Measurements from ENCODE around the gene LRRC51. TPM values are rescaled to one million over a fixed set of nuclear protein-coding genes. Genes with fewer than 3 reads are reported as not detected.

The LRRC51 gene
- total RNA-seq, 2 experiments from 2014 or later, result 4.0 to 9.2 TPM

DNA sequence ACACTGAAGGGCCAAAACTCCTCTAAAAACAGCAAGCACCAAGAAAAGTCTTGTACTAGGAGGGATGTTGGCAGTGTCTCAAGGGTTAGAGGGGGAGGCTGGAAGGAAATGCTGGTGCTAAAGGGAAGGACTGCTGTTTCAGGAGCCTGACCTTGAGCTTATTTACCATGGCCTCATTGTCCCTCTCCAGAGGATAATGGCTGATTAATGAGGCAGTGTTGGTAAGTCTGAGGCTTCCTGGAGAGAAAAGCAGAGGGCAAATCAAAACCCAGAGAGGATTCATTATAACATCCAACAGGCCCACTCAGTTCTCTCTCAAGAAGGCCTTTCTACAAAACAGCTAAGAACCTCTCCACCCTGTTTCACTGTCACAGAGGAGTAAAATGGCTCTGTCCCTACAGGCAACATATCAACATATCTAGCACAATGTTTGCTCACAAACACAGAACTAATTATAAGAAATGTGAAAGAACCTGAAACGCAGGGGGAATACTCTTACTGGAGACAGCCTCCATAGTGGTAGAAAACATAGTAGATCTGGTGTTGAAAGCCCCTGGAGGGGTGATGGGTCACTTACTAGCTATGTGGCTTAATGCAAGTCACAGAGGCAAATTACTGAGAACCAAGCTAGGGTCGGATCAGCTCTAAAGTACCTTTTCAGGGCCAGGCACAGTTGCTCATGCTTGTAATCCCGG lies 31.7 kb upstream of the LRRC51 start:
- DNase-seq (no peak), ATAC-seq (no peak)
- Mint-ChIP-seq H3K36me3 (peaks cover 25% of the 10 kb centered on the region), H3K9me3 (ENCODE audit: low read depth) (no peaks in the 10 kb centered on the region), H3K27me3 (no peaks in the 10 kb centered on the region), H3K4me3 (no peak overlapping the region), H3K27ac (no peak overlapping the region), H3K4me1 (peaks cover 2% of the 10 kb centered on the region)
- CTCF ChIA-PET, result interaction anchor here (0.6 to 2.8 kb wide), 6 partner anchors 9 to 28 kb away, joined by 3 to 9 read pairs (median 5); no protein-coding TSS in a partner anchor

DNA sequence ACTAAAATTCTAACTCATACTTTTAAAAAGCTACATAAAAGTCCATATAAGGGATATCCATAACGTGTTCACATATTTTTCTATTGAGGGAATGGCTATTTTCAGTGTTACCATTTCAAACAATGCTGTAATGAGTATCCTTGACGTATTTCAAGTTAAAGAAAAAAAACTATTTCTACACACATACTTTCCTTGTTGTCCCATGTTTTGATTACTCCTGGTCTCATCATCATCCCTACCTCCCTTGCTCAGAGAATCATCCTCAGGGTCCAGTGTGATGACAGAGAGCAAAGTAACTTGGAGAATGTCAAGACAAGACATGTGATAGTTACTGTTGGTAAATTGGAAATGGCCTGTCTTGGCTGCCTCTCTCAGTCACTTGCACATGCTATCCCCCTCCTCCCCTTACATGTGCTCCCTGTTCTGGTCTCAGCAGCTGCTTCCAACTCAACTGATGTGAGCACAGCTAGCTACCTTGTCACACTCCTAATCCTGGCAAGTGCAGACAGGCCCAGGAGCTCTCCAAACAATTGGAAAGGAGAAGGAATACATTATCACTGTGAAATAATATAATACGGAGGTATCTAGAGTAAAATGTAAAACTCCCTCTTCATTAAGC lies 22.1 kb upstream of the LRRC51 start:
- Mint-ChIP-seq H3K9me3 (ENCODE audit: low read depth) (no peaks in the 10 kb centered on the region), H3K27me3 (no peaks in the 10 kb centered on the region), H3K4me1 (peaks cover 8% of the 10 kb centered on the region), H3K4me3 (no peak overlapping the region), H3K27ac (no peak overlapping the region), H3K36me3 (peaks cover 13% of the 10 kb centered on the region)
- no peak for DNase-seq
- CTCF ChIA-PET, result interaction anchor here (1.1 to 2.3 kb wide), 3 partner anchors 29 to 124 kb away, joined by 3 to 11 read pairs (median 3); no protein-coding TSS in a partner anchor
- no peak for ATAC-seq

DNA sequence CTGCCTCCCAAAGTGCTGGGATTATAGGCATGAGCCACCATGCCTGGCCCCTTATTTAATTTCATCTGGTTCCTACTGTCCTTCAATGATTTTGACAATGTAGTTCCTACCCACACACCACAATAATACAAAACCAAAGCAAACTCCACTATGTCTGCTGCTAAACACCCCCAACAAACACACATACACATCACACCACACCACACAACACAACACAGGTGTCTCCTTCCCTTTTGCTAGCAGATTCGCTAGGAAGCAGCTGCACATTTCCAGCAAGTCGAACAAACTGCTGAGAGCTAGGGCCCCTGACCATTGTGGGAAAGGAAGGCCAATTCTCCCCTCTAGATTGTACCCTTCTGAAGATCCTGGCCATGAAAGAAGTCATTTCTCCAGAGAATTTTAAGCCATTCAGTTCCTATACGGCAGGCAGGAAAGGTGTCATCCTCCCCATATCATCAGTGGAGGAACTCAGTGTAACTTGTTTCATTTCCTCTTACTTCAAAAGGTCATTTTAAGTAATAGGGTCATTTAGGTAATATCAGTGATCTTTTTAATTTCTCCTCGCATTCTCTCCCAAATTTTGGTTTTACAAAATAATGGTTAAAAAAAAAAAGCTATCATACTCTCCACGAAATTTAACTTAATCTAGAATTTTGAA lies 18.8 kb upstream of the LRRC51 start:
- H3K27ac Mint-ChIP-seq, result no peak overlapping the region
- CTCF ChIA-PET, result interaction anchor here (1.7 to 2.4 kb wide), 2 partner anchors 11 to 13 kb away, joined by 5 read pairs; no protein-coding TSS in a partner anchor
- no peaks in the 10 kb centered on the region for H3K27me3 Mint-ChIP-seq
- no peak for ATAC-seq
- peaks cover 8% of the 10 kb centered on the region for H3K4me1 Mint-ChIP-seq
- H3K36me3 Mint-ChIP-seq, result peaks cover 20% of the 10 kb centered on the region
- no peak for DNase-seq
- H3K4me3 Mint-ChIP-seq, result no peak overlapping the region
- H3K9me3 Mint-ChIP-seq (ENCODE audit: low read depth), result no peaks in the 10 kb centered on the region

DNA sequence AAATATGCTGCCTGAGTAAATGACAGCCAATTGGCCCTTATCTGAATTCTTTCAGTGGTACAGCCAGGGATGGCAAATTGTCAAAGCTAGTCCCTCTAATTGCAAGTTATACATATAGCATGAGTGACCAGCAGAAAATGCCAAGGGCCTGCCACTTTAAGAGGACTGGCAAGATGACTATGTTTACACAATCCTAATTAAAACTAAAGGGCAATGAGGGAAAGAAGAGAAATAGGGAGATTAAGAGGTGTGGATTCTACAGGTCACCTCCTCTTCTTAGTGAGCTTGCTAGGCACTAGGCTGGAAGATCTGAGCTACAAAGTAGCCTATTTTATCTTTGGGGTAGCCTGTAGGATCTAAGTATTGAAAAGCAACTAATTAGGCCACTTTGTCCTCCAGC lies 13.8 kb upstream of the LRRC51 start:
- Mint-ChIP-seq H3K4me3 (no peak overlapping the region), H3K27ac (no peak overlapping the region), H3K36me3 (peaks cover 28% of the 10 kb centered on the region), H3K27me3 (no peaks in the 10 kb centered on the region), H3K9me3 (ENCODE audit: low read depth) (no peaks in the 10 kb centered on the region), H3K4me1 (peaks cover 38% of the 10 kb centered on the region)
- no peak for ATAC-seq
- CTCF ChIA-PET, result interaction anchor here (0.9 to 1.8 kb wide), 7 partner anchors 10 to 381 kb away, joined by 3 to 6 read pairs (median 3); no protein-coding TSS in a partner anchor
- DNase-seq, result no peak

DNA sequence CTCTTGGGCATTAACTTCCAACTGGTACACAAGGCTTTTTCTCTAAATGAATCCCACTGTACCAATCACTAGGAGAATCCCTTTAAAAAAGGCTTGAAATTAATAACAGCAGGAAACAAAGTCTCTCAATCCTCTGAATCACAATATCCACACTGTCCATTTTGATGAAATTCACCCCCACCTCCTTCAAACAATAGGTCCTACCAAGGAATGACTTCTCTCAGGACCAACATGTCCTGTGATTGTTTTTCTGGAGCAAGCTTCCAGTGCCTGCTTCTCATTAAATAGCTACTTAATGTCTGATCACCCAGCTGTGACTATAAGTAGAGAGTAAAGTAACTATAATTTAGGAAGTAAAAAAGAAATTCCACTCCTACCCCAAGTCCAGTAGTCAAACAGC lies 13.4 kb upstream of the LRRC51 start:
- DNase-seq, result no peak
- H3K4me3 Mint-ChIP-seq, result no peak overlapping the region
- no peak overlapping the region for H3K27ac Mint-ChIP-seq
- CTCF ChIA-PET, result interaction anchor here (0.9 to 1.8 kb wide), 6 partner anchors 10 to 380 kb away, joined by 3 to 6 read pairs (median 3); no protein-coding TSS in a partner anchor
- ATAC-seq, result no peak
- H3K36me3 Mint-ChIP-seq, result peaks cover 26% of the 10 kb centered on the region
- H3K9me3 Mint-ChIP-seq (ENCODE audit: low read depth), result no peaks in the 10 kb centered on the region
- peaks cover 42% of the 10 kb centered on the region for H3K4me1 Mint-ChIP-seq
- H3K27me3 Mint-ChIP-seq, result no peaks in the 10 kb centered on the region

DNA sequence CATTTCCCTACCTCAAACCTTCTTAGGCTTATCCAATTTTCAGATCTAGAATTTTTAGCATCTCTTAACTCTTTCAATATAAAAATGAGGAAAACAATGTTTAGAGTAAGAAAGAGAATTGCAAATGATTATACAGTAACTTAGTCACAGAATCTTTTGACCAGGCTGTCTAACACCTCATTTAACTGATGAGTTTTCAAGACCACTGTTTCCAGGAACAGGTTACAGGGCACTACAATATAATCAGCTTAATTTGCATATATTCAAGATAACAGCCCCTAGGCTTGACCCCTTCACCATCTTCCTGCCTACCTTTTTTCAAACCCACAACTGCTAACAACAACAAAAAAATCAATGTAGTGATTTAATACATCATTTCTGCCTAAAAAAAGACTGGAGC lies 13.0 kb upstream of the LRRC51 start:
- Mint-ChIP-seq H3K4me3 (no peak overlapping the region), H3K9me3 (ENCODE audit: low read depth) (no peaks in the 10 kb centered on the region), H3K27ac (no peak overlapping the region), H3K36me3 (peaks cover 30% of the 10 kb centered on the region), H3K4me1 (peaks cover 46% of the 10 kb centered on the region), H3K27me3 (no peaks in the 10 kb centered on the region)
- DNase-seq (no peak), ATAC-seq (no peak)
- CTCF ChIA-PET, result interaction anchor here (0.9 to 1.8 kb wide), 4 partner anchors 11 to 77 kb away, joined by 3 to 6 read pairs (median 4); no protein-coding TSS in a partner anchor

DNA sequence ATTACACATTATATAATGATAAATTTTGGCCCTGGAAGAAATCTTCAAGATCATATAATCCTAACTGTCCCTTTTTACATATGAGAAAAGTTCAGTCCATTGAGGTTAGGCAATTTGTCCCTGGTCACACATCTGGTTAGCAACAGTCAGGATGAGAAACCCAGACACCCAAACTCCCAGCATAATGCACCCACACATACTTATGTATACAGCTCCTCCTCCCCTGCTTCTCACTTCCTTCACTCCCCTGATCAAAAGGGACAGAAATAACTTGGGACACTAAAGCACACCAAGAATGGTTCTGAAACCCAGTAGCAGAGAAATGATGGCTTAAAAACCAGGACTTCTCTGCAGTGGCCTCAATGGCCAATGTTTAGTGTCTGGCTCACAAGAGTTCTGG lies 11.4 kb upstream of the LRRC51 start:
- H3K27ac Mint-ChIP-seq, result peak overlapping the region; percentile 52
- ATAC-seq (no peak), DNase-seq (no peak)
- no peaks in the 10 kb centered on the region for H3K9me3 Mint-ChIP-seq (ENCODE audit: low read depth)
- H3K27me3 Mint-ChIP-seq, result no peaks in the 10 kb centered on the region
- no peak overlapping the region for H3K4me3 Mint-ChIP-seq
- peaks cover 53% of the 10 kb centered on the region for H3K4me1 Mint-ChIP-seq
- H3K36me3 Mint-ChIP-seq, result peaks cover 36% of the 10 kb centered on the region
- CTCF ChIA-PET, result interaction anchor here (1.5 to 2.0 kb wide), 2 partner anchors 9 to 17 kb away, joined by 5 read pairs; no protein-coding TSS in a partner anchor

DNA sequence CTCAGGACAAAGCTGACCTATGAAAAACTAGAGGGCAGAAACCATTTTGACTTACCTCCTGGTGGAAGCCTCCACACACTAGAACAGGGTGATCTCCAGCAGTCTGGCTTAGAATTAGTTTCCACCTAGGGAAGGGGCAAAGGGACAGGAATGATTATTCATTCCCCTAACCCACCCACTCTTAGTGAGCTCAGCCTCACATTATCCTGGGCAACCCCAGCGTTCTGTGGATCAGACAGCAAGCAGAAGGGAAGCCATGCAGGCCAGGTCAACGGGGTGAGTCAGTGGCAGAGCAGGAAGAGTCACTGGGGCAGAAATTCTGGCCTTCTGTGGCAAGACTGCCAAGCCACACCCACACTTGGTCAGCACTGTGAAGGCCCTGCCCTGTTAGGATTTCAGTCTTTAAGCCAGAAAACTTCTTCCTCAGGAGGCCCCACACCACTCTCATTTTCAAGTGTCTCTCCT lies 10.8 kb upstream of the LRRC51 start:
- H3K27me3 Mint-ChIP-seq, result no peaks in the 10 kb centered on the region
- H3K9me3 Mint-ChIP-seq (ENCODE audit: low read depth), result no peaks in the 10 kb centered on the region
- peak overlapping the region; percentile 52 for H3K27ac Mint-ChIP-seq
- CTCF ChIA-PET, result interaction anchor here (1.5 to 2.0 kb wide), 2 partner anchors 9 to 18 kb away, joined by 5 read pairs; no protein-coding TSS in a partner anchor
- no peak for ATAC-seq
- H3K4me1 Mint-ChIP-seq, result peaks cover 53% of the 10 kb centered on the region
- no peak overlapping the region for H3K4me3 Mint-ChIP-seq
- DNase-seq, result no peak
- peaks cover 36% of the 10 kb centered on the region for H3K36me3 Mint-ChIP-seq

DNA sequence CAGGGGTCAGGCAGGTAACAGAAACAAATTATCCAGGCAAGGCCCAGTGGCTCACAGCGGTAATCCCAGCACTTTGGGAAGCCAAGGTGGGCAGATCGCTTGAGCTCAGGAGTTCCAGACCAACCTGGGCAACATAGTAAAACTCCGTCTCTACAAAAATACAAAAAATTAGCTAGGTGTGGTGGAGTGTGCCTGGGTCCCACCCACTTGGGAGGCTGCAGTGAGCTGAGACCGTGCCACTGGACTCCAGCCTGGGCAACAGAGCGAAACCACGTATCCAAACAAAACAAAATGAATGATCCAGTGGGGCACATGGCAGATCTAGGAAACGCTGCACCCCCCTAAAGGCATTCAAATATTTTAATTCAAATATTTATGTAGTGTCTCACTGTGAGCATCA lies 10.2 kb upstream of the LRRC51 start:
- ATAC-seq, result no peak
- no peaks in the 10 kb centered on the region for H3K27me3 Mint-ChIP-seq
- CTCF ChIA-PET, result interaction anchor here (1.5 to 2.0 kb wide), 2 partner anchors 8 to 18 kb away, joined by 5 read pairs; no protein-coding TSS in a partner anchor
- H3K4me3 Mint-ChIP-seq, result no peak overlapping the region
- peak overlapping the region; percentile 13 for H3K27ac Mint-ChIP-seq
- peaks cover 52% of the 10 kb centered on the region for H3K4me1 Mint-ChIP-seq
- no peak for DNase-seq
- peaks cover 35% of the 10 kb centered on the region for H3K36me3 Mint-ChIP-seq
- H3K9me3 Mint-ChIP-seq (ENCODE audit: low read depth), result no peaks in the 10 kb centered on the region

DNA sequence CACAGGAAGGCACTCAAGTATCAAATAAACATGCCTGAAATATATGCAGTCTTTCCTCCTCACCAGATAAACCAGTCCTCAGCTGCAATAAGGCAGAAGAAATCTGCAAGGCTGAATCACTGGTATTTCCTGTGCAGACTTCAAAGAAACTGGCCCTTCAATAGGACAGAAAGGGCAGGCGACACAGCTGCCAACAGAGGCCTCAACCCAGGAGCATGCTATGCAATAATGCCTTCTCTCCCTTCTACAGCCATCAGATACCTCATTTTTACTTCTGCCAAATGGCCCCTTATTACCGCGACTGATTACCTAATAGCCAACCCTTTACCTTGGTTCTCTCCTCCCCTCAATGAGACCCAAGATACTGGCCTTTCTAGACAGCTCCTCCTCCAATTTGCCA lies 8.3 kb upstream of the LRRC51 start:
- CTCF ChIA-PET, result interaction anchor here (1.4 to 1.5 kb wide), 2 partner anchors 11 to 47 kb away, joined by 4 to 5 read pairs; no protein-coding TSS in a partner anchor
- H3K36me3 Mint-ChIP-seq, result peaks cover 37% of the 10 kb centered on the region
- ATAC-seq, result peak; percentile 18
- H3K9me3 Mint-ChIP-seq (ENCODE audit: low read depth), result no peaks in the 10 kb centered on the region
- H3K27ac Mint-ChIP-seq, result no peak overlapping the region
- DNase-seq, result no peak
- no peak overlapping the region for H3K4me3 Mint-ChIP-seq
- no peaks in the 10 kb centered on the region for H3K27me3 Mint-ChIP-seq
- peaks cover 53% of the 10 kb centered on the region for H3K4me1 Mint-ChIP-seq

DNA sequence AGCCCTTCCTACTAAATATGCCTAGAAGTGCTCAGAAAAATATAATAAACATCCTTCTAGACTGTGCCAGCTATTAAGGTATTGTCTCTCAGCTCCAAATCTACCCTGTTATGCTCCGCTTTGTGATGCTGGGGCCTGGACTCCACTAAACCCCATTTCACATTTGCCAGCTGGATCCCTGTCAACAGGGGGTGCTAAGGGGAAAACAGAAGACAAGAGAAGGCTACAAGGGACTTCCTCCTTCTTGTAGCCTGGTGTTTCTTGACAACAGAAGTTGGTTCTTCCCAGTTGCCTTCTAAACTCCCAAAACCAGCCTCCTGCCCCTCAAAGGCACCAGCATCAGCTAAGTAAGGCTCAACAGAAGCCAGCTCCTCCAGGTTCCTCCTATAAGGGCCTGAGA lies 5.5 kb upstream of the LRRC51 start:
- Mint-ChIP-seq H3K4me1 (peaks cover 53% of the 10 kb centered on the region), H3K27ac (no peak overlapping the region), H3K9me3 (ENCODE audit: low read depth) (no peaks in the 10 kb centered on the region), H3K27me3 (no peaks in the 10 kb centered on the region), H3K4me3 (no peak overlapping the region), H3K36me3 (peaks cover 32% of the 10 kb centered on the region)
- CTCF ChIA-PET, result interaction anchor here (0.8 to 3.2 kb wide), 5 partner anchors 12 to 69 kb away, joined by 3 to 11 read pairs (median 4); no protein-coding TSS in a partner anchor
- DNase-seq, result no peak
- ATAC-seq, result no peak

DNA sequence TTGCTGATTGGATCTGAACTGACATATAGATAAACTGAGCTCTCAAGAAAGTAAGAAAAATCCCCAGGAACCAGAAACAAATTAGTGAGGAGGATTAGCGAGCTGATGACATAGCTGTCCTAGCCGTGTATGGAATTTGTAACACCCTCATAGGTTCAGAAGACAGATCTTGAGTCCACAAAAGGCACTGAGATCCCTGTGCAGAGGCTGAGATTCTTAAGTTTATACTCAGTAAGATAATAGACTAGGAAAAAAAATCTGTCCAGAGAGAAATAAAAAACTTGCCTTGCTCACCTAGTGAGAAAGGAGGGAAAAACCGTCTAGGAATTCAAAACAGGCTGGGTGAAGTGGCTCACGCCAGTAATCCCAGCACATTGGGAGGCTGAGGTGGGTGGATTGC lies 4.9 kb upstream of the LRRC51 start:
- Mint-ChIP-seq H3K9me3 (ENCODE audit: low read depth) (no peaks in the 10 kb centered on the region), H3K4me3 (no peak overlapping the region), H3K36me3 (peaks cover 29% of the 10 kb centered on the region), H3K27me3 (no peaks in the 10 kb centered on the region), H3K27ac (no peak overlapping the region), H3K4me1 (peaks cover 50% of the 10 kb centered on the region)
- CTCF ChIA-PET, result interaction anchor here (1.0 to 3.2 kb wide), 4 partner anchors 11 to 50 kb away, joined by 3 to 11 read pairs (median 5); no protein-coding TSS in a partner anchor
- no peak for DNase-seq
- ATAC-seq, result no peak

DNA sequence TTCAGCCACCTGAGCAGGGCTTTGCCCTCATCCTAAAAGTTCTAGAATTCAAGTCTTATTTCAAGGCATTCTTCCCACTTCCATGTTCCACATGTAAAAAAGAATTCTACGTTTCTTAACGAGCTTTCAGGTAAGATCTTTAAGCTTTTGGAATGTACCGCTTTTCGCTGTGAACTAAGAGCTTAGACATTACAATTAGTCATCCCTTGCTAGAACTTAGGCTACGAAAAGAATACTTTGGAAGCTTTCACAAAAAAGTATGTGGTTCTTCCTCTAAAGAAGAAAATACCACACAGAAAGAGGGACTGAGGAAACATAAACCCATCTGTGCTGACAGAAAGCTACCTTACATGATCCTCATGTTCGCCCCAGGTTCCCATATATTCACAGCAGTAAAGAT lies 2.2 kb upstream of the LRRC51 start:
- CTCF ChIA-PET, result interaction anchor here (1.0 to 3.2 kb wide), 11 partner anchors 8 to 352 kb away, joined by 3 to 11 read pairs (median 4); partner anchors contain the start of gene ANAPC15
- no peak for DNase-seq
- H3K27ac Mint-ChIP-seq, result peak overlapping the region; percentile 38
- no peaks in the 10 kb centered on the region for H3K9me3 Mint-ChIP-seq (ENCODE audit: low read depth)
- H3K36me3 Mint-ChIP-seq, result peaks cover 21% of the 10 kb centered on the region
- no peaks in the 10 kb centered on the region for H3K27me3 Mint-ChIP-seq
- ATAC-seq, result no peak
- H3K4me3 Mint-ChIP-seq, result peak overlapping the region; percentile 84
- peaks cover 49% of the 10 kb centered on the region for H3K4me1 Mint-ChIP-seq

Measured in activated CD8-positive, alpha-beta memory T cell treated with anti-CD3 and anti-CD28 coated beads, Interleukin-2, amount 10 ng/mL, durations not matched to agents 7 days and 5 days (primary cell).